Caco-2 (cell line): ENCODE results near the gene GSG1L. TPM values are rescaled to one million over a fixed set of nuclear protein-coding genes. Genes with fewer than 3 reads are reported as not detected.

Experiments
- BruUV-seq: library from RNA; stranded (reverse); fragments of 400-500 nt; replicated peaks from 2 replicates; lab custom pipeline; 2021; lab: Mats Ljungman, UMichigan
- CTCF ChIA-PET: fragments of 300-600 bp; sonication (Branson Sonifier 250); formaldehyde crosslinking; loops from one replicate; lab custom pipeline; 2022; ENCODE audit warnings: antibody characterized with exemption; lab: Charles Lee
- POLR2A ChIA-PET: fragments of 300-600 bp; sonication (Branson Sonifier 250); formaldehyde crosslinking; loops from one replicate; lab custom pipeline; 2022; ENCODE audit warnings: antibody characterized with exemption; lab: Charles Lee
- DNase-seq, 2 experiments: peaks; one replicate each; pipeline versions ENCODE4 v3.0.0 to v3.0.0-alpha.2; 2020 to 2022
- H3K27me3 ChIP-seq: replicated peaks from 2 replicates; pipeline ENCODE4 v1.6.0; 2011; ENCODE audit warnings: low read length; ENCODE audit not compliant: control insufficient read depth, insufficient read depth
- H3K36me3 ChIP-seq: 2 replicates; pipeline ENCODE4 v1.5.1; 2011; ENCODE audit warnings: low read length; ENCODE audit not compliant: control insufficient read depth, insufficient read depth
- H3K4me1 ChIP-seq: fragments of 250-450 bp; sonication (Bioruptor Pico); 2 replicates; pipeline ENCODE4 v1.5.1; 2020; ENCODE audit warnings: mild to moderate bottlenecking
- H3K4me3 ChIP-seq: 2 replicates; pipeline ENCODE4 v1.5.1; 2011; ENCODE audit warnings: low read depth, mild to moderate bottlenecking, control low read depth, low read length
- H3K9me3 ChIP-seq: fragments of 250-450 bp; sonication (Bioruptor Pico); 2 replicates; pipeline ENCODE4 v1.5.1; 2020; ENCODE audit warnings: mild to moderate bottlenecking, moderate library complexity
- H3K27ac Mint-ChIP-seq: one replicate; pipeline ENCODE4 v1.8.0; 2022; ENCODE audit warnings: mixed read lengths; ENCODE audit not compliant: unreplicated experiment
- H3K27me3 Mint-ChIP-seq: one replicate; pipeline ENCODE4 v1.8.0; 2022; ENCODE audit warnings: mixed read lengths; ENCODE audit not compliant: insufficient read depth, unreplicated experiment
- H3K36me3 Mint-ChIP-seq: one replicate; pipeline ENCODE4 v1.8.0; 2022; ENCODE audit warnings: mild to moderate bottlenecking, mixed read lengths; ENCODE audit not compliant: insufficient read depth, unreplicated experiment
- H3K4me1 Mint-ChIP-seq: one replicate; pipeline ENCODE4 v1.8.0; 2022; ENCODE audit warnings: low read depth, mixed read lengths; ENCODE audit not compliant: unreplicated experiment
- H3K4me3 Mint-ChIP-seq: one replicate; pipeline ENCODE4 v1.8.0; 2022; ENCODE audit warnings: mild to moderate bottlenecking, moderate library complexity, mixed read lengths; ENCODE audit not compliant: unreplicated experiment
- H3K9me3 Mint-ChIP-seq: one replicate; pipeline ENCODE4 v1.8.0; 2022; ENCODE audit warnings: mixed read lengths; ENCODE audit not compliant: unreplicated experiment
- CTCF ChIP-seq, 2 experiments: fragments of 200-600 bp in 1 of 2; IDR thresholded peaks; 1 replicate in 1 of 2; 2 replicates in 1 of 2; pipeline versions ENCODE4 v1.5.1 to v1.8.0; 2011 to 2022; ENCODE audit warnings: antibody characterized with exemption in 1 of 2, control low read depth in 1 of 2, inconsistent platforms in 1 of 2, low read depth in 1 of 2, low read length in 1 of 2, mild to moderate bottlenecking in 1 of 2, moderate library complexity in 1 of 2; ENCODE audit not compliant: insufficient read depth in 1 of 2, severe bottlenecking in 1 of 2, unreplicated experiment in 1 of 2
- intact Hi-C: fragments of 100-400 bp; cut with micrococcal nuclease; formaldehyde crosslinking; loops from one replicate; pipeline ENCODE4 v1.10.0; 2022; ENCODE audit not compliant: unreplicated experiment
- total RNA-seq: library from RNA; stranded (reverse); gene quantifications from 2 replicates; pipeline ENCODE4 v1.2.3, GENCODE V29; 2022

The GSG1L gene
- total RNA-seq, 1 experiment from 2014 or later = not detected

- POLR2A ChIA-PET = no interaction called here
- Histone ChIP-seq H3K4me1 (no peaks in the 10 kb centered on the region), H3K9me3 (no peaks in the 10 kb centered on the region), H3K36me3 (peaks cover 3% of the 10 kb centered on the region), H3K4me3 (no peak overlapping the region), H3K27me3 (no peaks in the 10 kb centered on the region)
- CTCF ChIA-PET = no interaction called here
- no peaks in the 10 kb centered on the region for H3K4me1 Mint-ChIP-seq
- no TSS peak for BruUV-seq
- intact Hi-C loops = no loop called here
- TF ChIP-seq CTCF (IDR thresholded peaks at IDR 0.05; ENCODE audit: insufficient read depth in 1 of 2, low read depth in 1 of 2, low read length in 1 of 2, severe bottlenecking in 1 of 2, unreplicated experiment in 1 of 2) = no peak
- no peak overlapping the region for H3K27ac Mint-ChIP-seq
- no peaks in the 10 kb centered on the region for H3K27me3 Mint-ChIP-seq
- no peaks in the 10 kb centered on the region for H3K9me3 Mint-ChIP-seq
- no peak for DNase-seq
- peaks cover 46% of the 10 kb centered on the region for H3K36me3 Mint-ChIP-seq
- no peak overlapping the region for H3K4me3 Mint-ChIP-seq
Measured at GRCh38 chr16:28105297-28105696, 41.8 kb upstream of the GSG1L start.

GRCh38 chr16:28104404-28104803 is 40.9 kb upstream of the GSG1L start:
- peaks cover 3% of the 10 kb centered on the region for H3K36me3 ChIP-seq
- POLR2A ChIA-PET = no interaction called here

GRCh38 chr16:28103516-28104170 is 40.1 kb upstream of the GSG1L start:
- CTCF ChIA-PET = no interaction called here
- POLR2A ChIA-PET = no interaction called here
- H3K27me3 Mint-ChIP-seq = no peaks in the 10 kb centered on the region
- no TSS peak for BruUV-seq
- intact Hi-C loops = no loop called here
- H3K4me3 Mint-ChIP-seq = no peak overlapping the region
- peaks cover 52% of the 10 kb centered on the region for H3K36me3 Mint-ChIP-seq
- H3K9me3 Mint-ChIP-seq = no peaks in the 10 kb centered on the region
- H3K27ac Mint-ChIP-seq = no peak overlapping the region
- H3K4me1 ChIP-seq = no peaks in the 10 kb centered on the region
- no peak overlapping the region for H3K4me3 ChIP-seq
- H3K27me3 ChIP-seq = no peaks in the 10 kb centered on the region
- peaks cover 3% of the 10 kb centered on the region for H3K36me3 ChIP-seq
- DNase-seq = no peak
- H3K4me1 Mint-ChIP-seq = no peaks in the 10 kb centered on the region
- no peaks in the 10 kb centered on the region for H3K9me3 ChIP-seq
- TF ChIP-seq CTCF (IDR thresholded peaks at IDR 0.05; ENCODE audit: insufficient read depth in 1 of 2, low read depth in 1 of 2, low read length in 1 of 2, severe bottlenecking in 1 of 2, unreplicated experiment in 1 of 2) = no peak

More at GRCh38 chr16:28104404-28104803, 40.9 kb upstream of the GSG1L start:
- TF ChIP-seq CTCF (IDR thresholded peaks at IDR 0.05; ENCODE audit: insufficient read depth in 1 of 2, low read depth in 1 of 2, low read length in 1 of 2, severe bottlenecking in 1 of 2, unreplicated experiment in 1 of 2) = no peak
- Histone ChIP-seq H3K27me3 (no peaks in the 10 kb centered on the region), H3K9me3 (no peaks in the 10 kb centered on the region), H3K4me3 (no peak overlapping the region), H3K4me1 (no peaks in the 10 kb centered on the region)
- CTCF ChIA-PET = no interaction called here
- BruUV-seq = no TSS peak
- no peak overlapping the region for H3K27ac Mint-ChIP-seq
- H3K27me3 Mint-ChIP-seq = no peaks in the 10 kb centered on the region
- H3K36me3 Mint-ChIP-seq = peaks cover 52% of the 10 kb centered on the region
- H3K4me1 Mint-ChIP-seq = no peaks in the 10 kb centered on the region
- intact Hi-C loops = no loop called here
- H3K4me3 Mint-ChIP-seq = no peak overlapping the region
- no peaks in the 10 kb centered on the region for H3K9me3 Mint-ChIP-seq
- DNase-seq = no peak
